ENCODE measurements around the gene MTCH1. TPM values are rescaled to one million over a fixed set of nuclear protein-coding genes. Genes with fewer than 3 reads are reported as not detected.

MTCH1 gene
- total and polyA plus RNA-seq, 2 of the 4 experiments (the other 2 are of a cell fraction): 215 to 263 TPM

DNA sequence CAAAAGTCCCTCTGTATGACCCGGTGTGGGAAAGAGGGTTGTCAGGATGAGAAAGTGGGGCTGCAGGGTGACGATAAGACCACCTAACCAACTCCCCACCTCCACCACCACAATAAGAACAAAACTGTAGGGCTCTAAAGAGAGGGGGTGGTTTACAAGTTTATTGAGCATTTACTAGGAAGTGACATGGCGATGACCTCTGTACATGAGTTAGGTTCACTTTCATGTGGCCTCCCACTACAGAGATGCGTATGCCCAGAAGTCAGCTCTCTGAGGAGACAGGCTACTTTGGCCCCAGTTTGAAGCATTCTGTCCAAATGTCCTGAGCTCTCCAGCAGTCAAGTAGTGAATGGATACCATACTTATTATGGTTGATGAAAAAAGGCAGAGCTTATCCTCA lies 60.2 kb downstream of the MTCH1 start:
- Histone ChIP-seq H3K23ac (ENCODE audit: low read depth, low read length) (no peak overlapping the region), H3K9me3 (ENCODE audit: control insufficient read depth, insufficient read depth, low read length) (no peaks in the 10 kb centered on the region), H4K8ac (ENCODE audit: low read depth in 2 of 2, low read length in 2 of 2) (no peak overlapping the region), H3K4me1 (ENCODE audit: control insufficient read depth, insufficient read depth, low read length) (peaks cover 42% of the 10 kb centered on the region), H3K27ac (ENCODE audit: insufficient read depth, low read length) (no peak overlapping the region), H2AFZ (replicated peaks; ENCODE audit: low read length, poor library complexity) (no peak overlapping the region), H2BK15ac (ENCODE audit: low read depth, low read length) (no peak overlapping the region), H3K27me3 (ENCODE audit: control insufficient read depth, insufficient read depth, low read length) (no peaks in the 10 kb centered on the region), H3K36me3 (ENCODE audit: control insufficient read depth, insufficient read depth, low read length) (peaks cover 15% of the 10 kb centered on the region), H2BK120ac (ENCODE audit: low read depth, low read length) (no peak overlapping the region), H2AK9ac (replicated peaks; ENCODE audit: low read depth, low read length, poor library complexity) (no peak overlapping the region), H2BK5ac (ENCODE audit: low read depth, low read length, poor library complexity, severe bottlenecking) (no peak overlapping the region), H4K91ac (ENCODE audit: insufficient read depth, low read depth, low read length) (no peak overlapping the region), H2AK5ac (ENCODE audit: low read depth, low read length) (no peak overlapping the region), H3K4me2 (ENCODE audit: low read depth, low read length) (no peak overlapping the region), H4K5ac (ENCODE audit: low read depth, low read length) (no peak overlapping the region), H3K56ac (ENCODE audit: extremely low read depth, insufficient read depth, low read length) (no peak overlapping the region), H4K20me1 (ENCODE audit: insufficient read depth, low read length) (no peaks in the 10 kb centered on the region), H3K9me1 (ENCODE audit: insufficient read depth, low read length) (peaks cover 24% of the 10 kb centered on the region), H3K18ac (ENCODE audit: low read depth, low read length) (no peak overlapping the region), H3K4me3 (ENCODE audit: insufficient read depth, low read depth, low read length) (no peak overlapping the region), H3K9ac (ENCODE audit: low read depth, low read length) (no peak overlapping the region), H3K4ac (ENCODE audit: low read depth, low read length) (no peak overlapping the region), H3K79me1 (ENCODE audit: low read depth in 1 of 2, low read length in 2 of 2) (peaks cover 0 to 3% of the 10 kb centered on the region in 2 experiments; a peak in 1 of 4 replicates), H2BK20ac (ENCODE audit: low read depth, low read length) (no peak overlapping the region), H3K14ac (replicated peaks; ENCODE audit: low read depth, low read length) (no peak overlapping the region)
- BruUV-seq (replicated peaks): no TSS peak
- DNase-seq (no peak), ATAC-seq (ENCODE audit: low read depth) (no peak)
- no peak for TF ChIP-seq SMC3 (IDR thresholded peaks at IDR 0.05; ENCODE audit: low read depth, low read length)
- no peak for TF ChIP-seq RAD21 (IDR thresholded peaks at IDR 0.05; ENCODE audit: low read length)
- no peak for TF ChIP-seq NFE2L2 (IDR thresholded peaks at IDR 0.05; ENCODE audit: low read depth, low read length)
- no peak for TF ChIP-seq POLR2A (IDR thresholded peaks at IDR 0.05; ENCODE audit: low read depth, low read length)
- TF ChIP-seq MXI1 (IDR thresholded peaks at IDR 0.05; ENCODE audit: borderline replicate concordance, low read depth, low read length): no peak
- no peak for TF ChIP-seq RFX5 (IDR thresholded peaks at IDR 0.05; ENCODE audit: low read depth, low read length)
- TF ChIP-seq RCOR1 (IDR thresholded peaks at IDR 0.05; ENCODE audit: insufficient replicate concordance, low read length): no peak
- TF ChIP-seq, protein P1, sequence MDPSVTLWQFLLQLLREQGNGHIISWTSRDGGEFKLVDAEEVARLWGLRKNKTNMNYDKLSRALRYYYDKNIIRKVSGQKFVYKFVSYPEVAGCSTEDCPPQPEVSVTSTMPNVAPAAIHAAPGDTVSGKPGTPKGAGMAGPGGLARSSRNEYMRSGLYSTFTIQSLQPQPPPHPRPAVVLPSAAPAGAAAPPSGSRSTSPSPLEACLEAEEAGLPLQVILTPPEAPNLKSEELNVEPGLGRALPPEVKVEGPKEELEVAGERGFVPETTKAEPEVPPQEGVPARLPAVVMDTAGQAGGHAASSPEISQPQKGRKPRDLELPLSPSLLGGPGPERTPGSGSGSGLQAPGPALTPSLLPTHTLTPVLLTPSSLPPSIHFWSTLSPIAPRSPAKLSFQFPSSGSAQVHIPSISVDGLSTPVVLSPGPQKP (IDR thresholded peaks at IDR 0.05; ENCODE audit: borderline replicate concordance, low read depth, low read length): no peak
- TF ChIP-seq MAFK (IDR thresholded peaks at IDR 0.05; ENCODE audit: low read depth, low read length): no peak
- TF ChIP-seq, protein P2, sequence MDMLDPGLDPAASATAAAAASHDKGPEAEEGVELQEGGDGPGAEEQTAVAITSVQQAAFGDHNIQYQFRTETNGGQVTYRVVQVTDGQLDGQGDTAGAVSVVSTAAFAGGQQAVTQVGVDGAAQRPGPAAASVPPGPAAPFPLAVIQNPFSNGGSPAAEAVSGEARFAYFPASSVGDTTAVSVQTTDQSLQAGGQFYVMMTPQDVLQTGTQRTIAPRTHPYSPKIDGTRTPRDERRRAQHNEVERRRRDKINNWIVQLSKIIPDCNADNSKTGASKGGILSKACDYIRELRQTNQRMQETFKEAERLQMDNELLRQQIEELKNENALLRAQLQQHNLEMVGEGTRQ (IDR thresholded peaks at IDR 0.05; ENCODE audit: low read depth, low read length): no peak
- TF ChIP-seq CEBPB (IDR thresholded peaks at IDR 0.05; ENCODE audit: low read depth, low read length): no peak
- TF ChIP-seq MAZ (IDR thresholded peaks at IDR 0.05; ENCODE audit: borderline replicate concordance, low read depth, low read length): no peak
- dilution Hi-C loops (cut with HindIII; ENCODE audit: low sequenced_read_pairs, unreplicated experiment): no loop called here
- WGBS, 2 experiments (ENCODE audit: extremely low coverage in 2 of 2, insufficient read length in 1 of 2): no CpG with 5 or more reads among the region's 4 CpGs
- POLR2A ChIA-PET (ENCODE audit: unreplicated experiment): no interaction called here
- in situ Hi-C loops (cut with MboI; ENCODE audit: low sequenced_read_pairs): no loop called here
- CTCF ChIA-PET: no interaction called here
- intact Hi-C loops (cut with micrococcal nuclease): no loop called here

All from IMR-90 (cell line).